Panc1 (cell line): ENCODE measurements around the gene KCNQ2.

Source experiments
- CTCF ChIP-seq: fragments of 450-650 bp; IDR thresholded peaks from 2 replicates; pipeline ENCODE4 v1.5.1; 2017; ENCODE audit warnings: mild to moderate bottlenecking
- POLR2AphosphoS5 ChIP-seq: IDR thresholded peaks from 2 replicates; pipeline ENCODE4 v1.6.1; 2012; ENCODE audit warnings: mild to moderate bottlenecking, low read depth, low read length, moderate library complexity
- REST ChIP-seq, 2 experiments: IDR thresholded peaks; 2 replicates each; pipeline ENCODE4 v1.6.1; 2011 to 2012; ENCODE audit warnings: low read depth in 2 of 2, control low read depth in 1 of 2, low read length in 1 of 2, mild to moderate bottlenecking in 1 of 2, moderate library complexity in 1 of 2; ENCODE audit not compliant: insufficient read depth in 1 of 2
- SIN3A ChIP-seq: IDR thresholded peaks from 2 replicates; pipeline ENCODE4 v1.6.1; 2012; ENCODE audit warnings: low read depth, mild to moderate bottlenecking, low read length, moderate library complexity, borderline replicate concordance; ENCODE audit not compliant: insufficient read depth

GRCh38 chr20:63357921-63358905 is 114.2 kb downstream of the KCNQ2 start:
- TF ChIP-seq CTCF (no peak), REST (IDR thresholded peaks at IDR 0.05; ENCODE audit: insufficient read depth in 1 of 2, low read depth in 2 of 2, low read length in 1 of 2) (no peak), POLR2AphosphoS5 (no peak), SIN3A (no peak)
